Ectodermal cell (in vitro differentiated cells): ENCODE data around the gene HEG1.

ENCODE experiments used
- H3K27ac ChIP-seq: 2 replicates; pipeline ENCODE4 v1.7.0; 2013; ENCODE audit warnings: mild to moderate bottlenecking, low read depth, low read length; ENCODE audit not compliant: insufficient read depth, poor library complexity, severe bottlenecking
- H3K27me3 ChIP-seq: 2 replicates; pipeline ENCODE4 v1.7.0; 2013; ENCODE audit warnings: mild to moderate bottlenecking, low read length; ENCODE audit not compliant: insufficient read depth, control insufficient read depth, poor library complexity, severe bottlenecking
- H3K36me3 ChIP-seq: one replicate; pipeline ENCODE4 v1.7.0; 2013; ENCODE audit warnings: low read length; ENCODE audit not compliant: control insufficient read depth, insufficient read depth
- H3K4me1 ChIP-seq: one replicate; pipeline ENCODE4 v1.7.0; 2013; ENCODE audit warnings: low read length; ENCODE audit not compliant: control insufficient read depth, insufficient read depth
- H3K4me3 ChIP-seq: 2 replicates; pipeline ENCODE4 v1.7.0; 2013; ENCODE audit warnings: low read depth, low read length, control low read depth; ENCODE audit not compliant: insufficient read depth
- H3K9me3 ChIP-seq: 2 replicates; pipeline ENCODE4 v1.7.0; 2013; ENCODE audit warnings: mild to moderate bottlenecking, low read length, moderate library complexity; ENCODE audit not compliant: control insufficient read depth
- WGBS, 2 experiments: methylation state at CpG; one replicate each; pipeline ENCODE4 v1.1.7; 2013; ENCODE audit warnings: missing lambda C conversion rate in 2 of 2; 5-methylcytosine and 5-hydroxymethylcytosine counted together

HEG1 gene

GRCh38 chr3:124998247-124998630 is 57.6 kb downstream of the HEG1 start:
- Histone ChIP-seq H3K36me3 (peaks cover 4% of the 10 kb centered on the region), H3K27ac (no peak overlapping the region)
- 92 to 96% methylated on average over 3 of the region's 3 CpGs for WGBS, 2 experiments

GRCh38 chr3:124997303-124998246 is 58.2 kb downstream of the HEG1 start:
- peaks cover 4% of the 10 kb centered on the region for H3K36me3 ChIP-seq

More at GRCh38 chr3:124998247-124998630, 57.6 kb downstream of the HEG1 start:
- no peaks in the 10 kb centered on the region for H3K27me3 ChIP-seq
- H3K9me3 ChIP-seq, result no peaks in the 10 kb centered on the region
- H3K4me3 ChIP-seq, result no peak overlapping the region
- H3K4me1 ChIP-seq, result peaks cover 17% of the 10 kb centered on the region

DNA sequence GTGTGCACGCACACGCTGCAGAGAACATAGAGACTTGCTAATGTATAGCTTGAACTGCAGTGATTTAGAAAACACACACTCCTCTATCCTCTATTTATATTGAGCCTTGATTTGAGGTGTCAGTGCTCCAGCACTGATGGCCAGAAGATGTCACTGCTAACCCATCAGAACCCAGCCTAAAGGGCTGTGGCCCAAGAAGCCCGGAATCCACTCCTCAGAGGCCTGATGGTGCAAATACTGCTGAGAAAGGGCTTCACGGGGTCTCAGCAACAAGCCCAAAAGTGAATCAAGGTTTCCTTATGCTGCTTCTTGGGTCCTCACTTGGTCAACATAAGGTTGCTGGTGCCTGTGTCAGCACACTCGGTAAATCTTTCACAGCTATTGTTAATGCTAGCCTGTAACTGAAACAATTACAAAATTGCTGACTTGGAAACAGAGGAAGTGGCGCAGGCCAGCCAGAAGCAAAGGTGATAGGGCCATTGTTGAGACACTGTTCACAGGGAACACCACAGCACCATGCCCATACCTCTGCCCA is 60.3 kb downstream of the HEG1 start:
- Histone ChIP-seq H3K27me3 (no peaks in the 10 kb centered on the region), H3K4me3 (no peak overlapping the region), H3K4me1 (peaks cover 19% of the 10 kb centered on the region), H3K36me3 (peaks cover 4% of the 10 kb centered on the region), H3K9me3 (no peaks in the 10 kb centered on the region), H3K27ac (no peak overlapping the region)
- 67 to 74% methylated on average over 4 to 6 of the region's 6 CpGs for WGBS, 2 experiments

More at GRCh38 chr3:124997303-124998246, 58.2 kb downstream of the HEG1 start:
- H3K27me3 ChIP-seq, result no peaks in the 10 kb centered on the region
- no peak overlapping the region for H3K4me3 ChIP-seq
- no peak overlapping the region for H3K27ac ChIP-seq
- H3K4me1 ChIP-seq, result peaks cover 19% of the 10 kb centered on the region
- no peaks in the 10 kb centered on the region for H3K9me3 ChIP-seq
- 93 to 94% methylated on average over 21 of the region's 21 CpGs for WGBS, 2 experiments

DNA sequence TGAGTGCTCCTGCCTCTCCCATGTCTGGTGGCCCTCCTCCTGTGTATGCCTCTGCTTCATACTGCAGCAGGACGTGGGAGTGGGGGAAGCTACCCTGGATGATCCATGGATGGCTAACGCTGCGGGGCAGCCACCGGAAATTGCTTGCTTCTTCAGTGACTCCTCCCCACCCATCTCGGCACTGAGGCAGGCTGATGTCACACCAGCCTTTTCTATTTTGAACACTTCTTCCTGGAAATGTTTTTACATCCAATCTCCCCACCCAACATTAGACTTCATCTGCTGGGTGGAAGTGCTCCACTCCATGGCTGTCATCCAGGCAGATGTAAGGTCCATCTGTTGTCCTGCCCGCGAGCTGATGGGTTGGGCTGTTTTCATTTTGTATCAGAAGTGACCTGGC is 62.3 kb downstream of the HEG1 start:
- H3K27me3 ChIP-seq, result no peaks in the 10 kb centered on the region
- H3K27ac ChIP-seq, result no peak overlapping the region
- H3K36me3 ChIP-seq, result peaks cover 4% of the 10 kb centered on the region
- H3K9me3 ChIP-seq, result no peaks in the 10 kb centered on the region
- H3K4me1 ChIP-seq, result peaks cover 9% of the 10 kb centered on the region
- H3K4me3 ChIP-seq, result no peak overlapping the region
- 91 to 93% methylated on average over 7 of the region's 7 CpGs for WGBS, 2 experiments

GRCh38 chr3:124992041-124992440 is 63.8 kb downstream of the HEG1 start:
- peaks cover 4% of the 10 kb centered on the region for H3K36me3 ChIP-seq
- H3K4me1 ChIP-seq, result peaks cover 9% of the 10 kb centered on the region
- H3K27ac ChIP-seq, result no peak overlapping the region
- 93 to 94% methylated on average over 5 of the region's 5 CpGs for WGBS, 2 experiments
- H3K4me3 ChIP-seq, result no peak overlapping the region
- no peaks in the 10 kb centered on the region for H3K9me3 ChIP-seq
- no peaks in the 10 kb centered on the region for H3K27me3 ChIP-seq

GRCh38 chr3:124986192-124987143 is 69.3 kb downstream of the HEG1 start:
- peaks cover 4% of the 10 kb centered on the region for H3K4me1 ChIP-seq
- H3K9me3 ChIP-seq, result no peaks in the 10 kb centered on the region
- no peak overlapping the region for H3K27ac ChIP-seq
- H3K36me3 ChIP-seq, result no peaks in the 10 kb centered on the region
- WGBS, 2 experiments, result 72 to 78% methylated on average over 7 of the region's 7 CpGs
- H3K4me3 ChIP-seq, result no peak overlapping the region
- H3K27me3 ChIP-seq, result no peaks in the 10 kb centered on the region

DNA sequence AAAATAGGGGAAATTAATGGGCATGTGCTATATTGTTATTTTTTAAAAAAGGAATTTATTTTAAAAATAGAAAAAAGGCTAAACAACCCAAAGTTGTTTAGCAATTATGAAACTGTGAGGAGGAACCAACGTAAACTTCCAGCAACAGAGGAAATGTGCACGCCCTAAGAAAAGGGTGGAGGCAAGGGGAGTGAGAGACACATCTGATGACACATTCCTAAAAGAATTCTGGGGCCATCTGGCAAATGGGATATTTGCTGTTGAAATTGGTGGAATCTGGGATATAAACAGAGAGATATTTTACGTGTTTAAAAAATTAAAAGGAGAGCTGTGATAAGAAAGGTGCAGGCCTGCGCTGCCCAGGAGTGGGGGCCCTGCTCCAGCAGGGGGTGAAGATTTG is 70.4 kb downstream of the HEG1 start:
- Histone ChIP-seq H3K4me3 (no peak overlapping the region), H3K36me3 (no peaks in the 10 kb centered on the region), H3K9me3 (no peaks in the 10 kb centered on the region), H3K4me1 (peaks cover 4% of the 10 kb centered on the region), H3K27ac (no peak overlapping the region), H3K27me3 (no peaks in the 10 kb centered on the region)
- 93 to 96% methylated on average over 4 of the region's 4 CpGs for WGBS, 2 experiments

- no peaks in the 10 kb centered on the region for H3K36me3 ChIP-seq
- no peaks in the 10 kb centered on the region for H3K9me3 ChIP-seq
- WGBS, 2 experiments, result 91 to 100% methylated on average over 3 of the region's 3 CpGs
- H3K27me3 ChIP-seq, result no peaks in the 10 kb centered on the region
- peaks cover 4% of the 10 kb centered on the region for H3K4me1 ChIP-seq
- no peak overlapping the region for H3K4me3 ChIP-seq
- H3K27ac ChIP-seq, result no peak overlapping the region
These were observed 71.0 kb downstream of the HEG1 start for GRCh38 chr3:124984754-124985153.

DNA sequence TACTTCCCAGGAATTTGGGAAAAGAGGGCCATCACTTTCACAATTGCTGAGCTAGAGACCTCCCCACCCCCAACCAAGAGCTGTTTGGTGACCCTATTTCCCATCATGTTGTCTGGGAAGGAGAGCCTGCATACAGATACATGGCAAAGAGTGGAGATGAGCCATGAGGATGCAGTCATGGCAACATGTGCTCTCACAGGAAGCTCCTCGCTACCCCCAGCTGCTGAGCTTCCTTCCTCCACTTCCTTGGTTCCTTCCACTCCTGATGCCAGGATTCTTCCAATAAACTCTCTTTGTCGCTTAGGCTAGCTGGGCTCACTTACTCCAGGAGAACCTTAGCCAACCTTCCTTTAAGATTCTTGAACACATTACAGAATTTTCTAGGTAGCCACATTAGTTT is 72.9 kb downstream of the HEG1 start:
- H3K4me1 ChIP-seq, result peaks cover 4% of the 10 kb centered on the region
- H3K27ac ChIP-seq, result no peak overlapping the region
- WGBS, 2 experiments, result 92 to 95% methylated on average over 2 of the region's 2 CpGs
- no peaks in the 10 kb centered on the region for H3K36me3 ChIP-seq
- H3K4me3 ChIP-seq, result no peak overlapping the region
- no peaks in the 10 kb centered on the region for H3K27me3 ChIP-seq
- no peaks in the 10 kb centered on the region for H3K9me3 ChIP-seq

DNA sequence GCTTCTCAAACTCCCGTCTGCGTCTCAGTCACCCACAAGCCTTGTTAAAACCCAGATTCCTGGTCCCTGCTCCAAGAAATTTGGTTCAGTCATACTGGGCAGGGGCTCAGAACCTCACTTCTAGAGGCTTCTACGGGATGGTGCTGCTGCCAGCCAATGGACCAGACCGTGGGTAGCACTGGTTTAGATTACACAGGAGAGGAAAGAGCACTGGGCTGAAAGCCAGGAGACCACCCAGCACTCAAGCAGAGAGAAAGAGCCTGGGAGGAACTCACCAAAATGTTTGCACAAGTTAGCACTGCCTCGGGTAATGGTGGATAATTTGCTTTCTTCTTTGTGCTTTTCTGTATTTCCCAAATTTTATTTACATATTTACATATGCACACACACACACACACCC is 74.3 kb downstream of the HEG1 start:
- no peaks in the 10 kb centered on the region for H3K36me3 ChIP-seq
- 91 to 93% methylated on average over 4 to 5 of the region's 5 CpGs for WGBS, 2 experiments

More for the DNA sequence above, 74.3 kb downstream of the HEG1 start:
- Histone ChIP-seq H3K27ac (no peak overlapping the region), H3K27me3 (no peaks in the 10 kb centered on the region), H3K4me1 (peaks cover 4% of the 10 kb centered on the region), H3K4me3 (no peak overlapping the region), H3K9me3 (no peaks in the 10 kb centered on the region)
